Measurements from ENCODE around the gene RUNX2.

RUNX2 gene

GRCh38 chr6:45545416-45545815, 217.3 kb downstream of the RUNX2 start:
- POLR2A ChIA-PET: no interaction called here
- CTCF ChIA-PET: interaction anchor here (0.6 kb wide), 1 partner anchor 45 kb away, joined by 3 read pairs; no protein-coding TSS in a partner anchor
- TF ChIP-seq LEF1 (IDR thresholded peaks at IDR 0.05; ENCODE audit: borderline replicate concordance) (no peak), NFRKB (IDR thresholded peaks at IDR 0.05) (no peak), CTBP1 (IDR thresholded peaks at IDR 0.05; ENCODE audit: borderline replicate concordance) (no peak), ARNT (IDR thresholded peaks at IDR 0.05) (no peak), ZNF384 (IDR thresholded peaks at IDR 0.05) (no peak), FOXK2 (IDR thresholded peaks at IDR 0.05) (no peak)
- DNase-seq (ENCODE audit: extremely low spot score): no peak

- POLR2A ChIA-PET: no interaction called here
- no peak for DNase-seq (ENCODE audit: extremely low spot score)
- CTCF ChIA-PET: interaction anchor here (0.6 kb wide), 1 partner anchor 364 kb away, joined by 7 read pairs; no protein-coding TSS in a partner anchor
- TF ChIP-seq SUZ12 (IDR thresholded peaks at IDR 0.05) (no peak), FOXA1 (IDR thresholded peaks at IDR 0.05) (no peak), ARNT (IDR thresholded peaks at IDR 0.05) (no peak), NFRKB (IDR thresholded peaks at IDR 0.05) (no peak), SP1 (IDR thresholded peaks at IDR 0.05) (no peak), L3MBTL2 (conservative IDR thresholded peaks at IDR 0.05) (no peak), ELF4 (IDR thresholded peaks at IDR 0.05) (no peak), FOXK2 (IDR thresholded peaks at IDR 0.05) (no peak), BHLHE40 (IDR thresholded peaks at IDR 0.05; ENCODE audit: borderline replicate concordance) (no peak), HDGF (IDR thresholded peaks at IDR 0.05; ENCODE audit: borderline replicate concordance) (no peak)
Observed at GRCh38 chr6:45548657-45549515, 220.8 kb downstream of the RUNX2 start.

- POLR2A ChIA-PET: no interaction called here
- no peak for TF ChIP-seq TARDBP (IDR thresholded peaks at IDR 0.05)
- TF ChIP-seq FOXA1 (IDR thresholded peaks at IDR 0.05): no peak
- TF ChIP-seq FOXK2 (IDR thresholded peaks at IDR 0.05): no peak
- TF ChIP-seq ARNT (IDR thresholded peaks at IDR 0.05): no peak
- TF ChIP-seq CTBP1 (IDR thresholded peaks at IDR 0.05; ENCODE audit: borderline replicate concordance): no peak
- no peak for TF ChIP-seq ELF4 (IDR thresholded peaks at IDR 0.05)
- TF ChIP-seq HDGF (IDR thresholded peaks at IDR 0.05; ENCODE audit: borderline replicate concordance): no peak
- no peak for TF ChIP-seq FOXM1 (IDR thresholded peaks at IDR 0.05; ENCODE audit: borderline replicate concordance)
- no peak for TF ChIP-seq SP1 (IDR thresholded peaks at IDR 0.05)
- TF ChIP-seq BHLHE40 (IDR thresholded peaks at IDR 0.05; ENCODE audit: borderline replicate concordance): no peak
- TF ChIP-seq ZNF384 (IDR thresholded peaks at IDR 0.05): no peak
- TF ChIP-seq PKNOX1 (IDR thresholded peaks at IDR 0.05): no peak
- no peak for TF ChIP-seq L3MBTL2 (conservative IDR thresholded peaks at IDR 0.05)
- TF ChIP-seq SUZ12 (IDR thresholded peaks at IDR 0.05): no peak
- no peak for TF ChIP-seq NFRKB (IDR thresholded peaks at IDR 0.05)
- no peak for TF ChIP-seq LEF1 (IDR thresholded peaks at IDR 0.05; ENCODE audit: borderline replicate concordance)
- CTCF ChIA-PET: no interaction called here
- no peak for DNase-seq (ENCODE audit: extremely low spot score)
Observed at GRCh38 chr6:45552536-45552935, 224.4 kb downstream of the RUNX2 start.

DNA sequence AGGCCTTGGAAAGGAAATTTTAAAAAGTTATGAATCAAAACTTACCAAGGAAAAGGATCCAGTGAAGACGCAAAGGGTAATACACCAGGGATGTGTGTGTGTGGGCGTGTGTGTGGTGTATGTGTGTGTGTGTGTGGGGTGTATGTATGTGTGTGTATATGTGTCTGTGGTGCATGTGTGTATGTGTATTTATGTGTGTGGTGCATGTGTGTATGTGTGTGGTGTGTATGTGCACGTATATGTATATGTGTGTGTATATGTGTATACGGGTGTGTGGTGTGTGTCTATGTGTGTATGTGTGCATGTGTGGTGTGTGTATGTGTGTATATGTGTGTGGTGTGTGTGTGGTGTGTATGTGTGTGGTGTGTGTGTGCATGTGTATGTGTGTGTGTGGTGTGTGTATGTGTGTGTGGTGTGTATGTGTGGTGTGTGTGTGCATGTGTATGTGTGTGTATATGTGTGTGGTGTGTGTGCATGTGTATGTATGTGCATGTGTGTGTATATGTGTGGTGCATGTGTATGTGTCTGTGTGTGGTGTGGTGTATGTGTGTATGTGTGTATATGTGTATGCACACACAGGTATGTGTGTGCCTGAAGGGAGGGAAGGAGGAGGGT, 225.7 kb downstream of the RUNX2 start:
- ChIA-PET CTCF (no interaction called here), POLR2A (no interaction called here)
- TF ChIP-seq HDGF (IDR thresholded peaks at IDR 0.05; ENCODE audit: borderline replicate concordance): no peak
- no peak for TF ChIP-seq SP1 (IDR thresholded peaks at IDR 0.05)
- no peak for TF ChIP-seq FOXM1 (IDR thresholded peaks at IDR 0.05; ENCODE audit: borderline replicate concordance)
- no peak for TF ChIP-seq NFRKB (IDR thresholded peaks at IDR 0.05)
- TF ChIP-seq TARDBP (IDR thresholded peaks at IDR 0.05): 0 out of 2 replicates have a peak, but pooled peaks have one; percentile 8
- no peak for TF ChIP-seq SUZ12 (IDR thresholded peaks at IDR 0.05)
- no peak for DNase-seq (ENCODE audit: extremely low spot score)

GRCh38 chr6:45554591-45554990, 226.5 kb downstream of the RUNX2 start:
- ChIA-PET CTCF (no interaction called here), POLR2A (no interaction called here)
- TF ChIP-seq NFRKB (IDR thresholded peaks at IDR 0.05) (no peak), ARNT (IDR thresholded peaks at IDR 0.05) (no peak), ZNF384 (IDR thresholded peaks at IDR 0.05) (no peak), BHLHE40 (IDR thresholded peaks at IDR 0.05; ENCODE audit: borderline replicate concordance) (no peak), HDGF (IDR thresholded peaks at IDR 0.05; ENCODE audit: borderline replicate concordance) (no peak), CTBP1 (IDR thresholded peaks at IDR 0.05; ENCODE audit: borderline replicate concordance) (no peak), SP1 (IDR thresholded peaks at IDR 0.05) (no peak), TARDBP (IDR thresholded peaks at IDR 0.05) (no peak)
- no peak for DNase-seq (ENCODE audit: extremely low spot score)

- no peak for DNase-seq (ENCODE audit: extremely low spot score)
- ChIA-PET POLR2A (no interaction called here), CTCF (interaction anchor here (0.6 kb wide), 1 partner anchor 926 kb away, joined by 3 read pairs; no protein-coding TSS in a partner anchor)
- TF ChIP-seq SP1 (IDR thresholded peaks at IDR 0.05): no peak
- no peak for TF ChIP-seq FOXK2 (IDR thresholded peaks at IDR 0.05)
- no peak for TF ChIP-seq SUZ12 (IDR thresholded peaks at IDR 0.05)
- peak; percentile 61; the same call in 1 of the 2 replicates for TF ChIP-seq ZNF384 (IDR thresholded peaks at IDR 0.05)
Observed at GRCh38 chr6:45555981-45556771, 228.0 kb downstream of the RUNX2 start.

DNA sequence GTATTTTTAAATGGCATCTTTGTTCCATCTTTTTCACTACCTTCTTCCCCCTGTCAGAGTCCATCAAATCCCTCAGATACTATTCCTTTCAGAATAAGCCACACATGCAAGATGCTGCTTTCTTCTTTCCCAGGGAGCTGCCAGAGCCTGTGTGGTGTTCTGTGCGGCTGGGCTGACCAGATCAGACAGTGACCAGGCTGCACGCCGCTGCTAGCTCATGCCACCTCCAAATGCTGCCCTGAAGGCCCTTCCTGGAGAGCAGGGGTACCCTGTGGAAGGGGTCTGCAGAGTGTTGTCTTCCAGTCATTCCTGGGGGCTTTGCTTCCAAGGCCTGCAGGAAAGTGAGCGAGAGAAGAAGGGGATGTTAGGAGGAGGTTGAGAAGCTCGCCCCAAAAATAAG, 228.7 kb downstream of the RUNX2 start:
- DNase-seq (ENCODE audit: extremely low spot score): no peak
- ChIA-PET POLR2A (no interaction called here), CTCF (interaction anchor here (0.6 kb wide), 1 partner anchor 927 kb away, joined by 3 read pairs; no protein-coding TSS in a partner anchor)
- TF ChIP-seq NFRKB (IDR thresholded peaks at IDR 0.05) (no peak), FOXK2 (IDR thresholded peaks at IDR 0.05) (no peak), ELF4 (IDR thresholded peaks at IDR 0.05) (no peak)

Data from HEK293T (cell line).